Neural progenitor cell (in vitro differentiated cells): Measurements from ENCODE around the gene MRPL23. TPM values are rescaled to one million over a fixed set of nuclear protein-coding genes. Genes with fewer than 3 reads are reported as not detected.
"Not testable (repeated sequence)": the region's sequence is repeated elsewhere in the genome, so short reads cannot be mapped to it uniquely, and the experiment has no call there.

Source experiments
- DNase-seq: peaks from one replicate; pipeline ENCODE4 v3.0.0-alpha.2; 2016; ENCODE audit warnings: low spot score
- H2AFZ ChIP-seq: fragments of 200-600 bp; sonication (generic); replicated peaks from 2 replicates; pipeline ENCODE4 v1.6.1; 2016; ENCODE audit warnings: antibody characterized with exemption
- H3F3A ChIP-seq: fragments of 200-600 bp; sonication (generic); 2 replicates; pipeline ENCODE4 v1.6.1; 2016; ENCODE audit warnings: antibody characterized with exemption, low read depth
- H3K27ac ChIP-seq: fragments of 200-600 bp; sonication (generic); 2 replicates; pipeline ENCODE4 v1.5.1; 2016; ENCODE audit warnings: mild to moderate bottlenecking
- H3K27me3 ChIP-seq: fragments of 200-600 bp; sonication (generic); 2 replicates; pipeline ENCODE4 v1.6.1; 2016; ENCODE audit warnings: mild to moderate bottlenecking, moderate library complexity
- H3K36me3 ChIP-seq: fragments of 200-600 bp; sonication (generic); 2 replicates; pipeline ENCODE4 v1.5.1; 2016
- H3K4me1 ChIP-seq: fragments of 200-600 bp; sonication (generic); 2 replicates; pipeline ENCODE4 v1.6.1; 2016; ENCODE audit warnings: mixed run types
- H3K4me2 ChIP-seq: fragments of 200-600 bp; sonication (generic); 2 replicates; pipeline ENCODE4 v1.6.1; 2016
- H3K4me3 ChIP-seq: fragments of 200-600 bp; sonication (generic); 2 replicates; pipeline ENCODE4 v1.5.1; 2016
- H3K79me2 ChIP-seq: fragments of 200-600 bp; sonication (generic); 2 replicates; pipeline ENCODE4 v1.6.1; 2016; ENCODE audit warnings: low read depth
- H3K9ac ChIP-seq: fragments of 200-600 bp; sonication (generic); 2 replicates; pipeline ENCODE4 v1.6.1; 2016
- H3K9me3 ChIP-seq: fragments of 200-600 bp; sonication (generic); 2 replicates; pipeline ENCODE4 v1.5.1; 2016; ENCODE audit warnings: low read depth
- H4K20me1 ChIP-seq: fragments of 200-600 bp; sonication (generic); 2 replicates; pipeline ENCODE4 v1.6.1; 2016; ENCODE audit warnings: low read depth
- H3K27ac Mint-ChIP-seq: 3 replicates; pipeline ENCODE4 v1.8.0; 2021; ENCODE audit warnings: mixed read lengths
- H3K27me3 Mint-ChIP-seq: 2 replicates; pipeline ENCODE4 v1.8.0; 2022; ENCODE audit warnings: low read depth, mild to moderate bottlenecking, inconsistent platforms, moderate library complexity, mixed read lengths; ENCODE audit not compliant: insufficient read depth
- H3K36me3 Mint-ChIP-seq: 3 replicates; pipeline ENCODE4 v1.8.0; 2021; ENCODE audit warnings: mixed read lengths
- H3K4me1 Mint-ChIP-seq: 3 replicates; pipeline ENCODE4 v1.8.0; 2021; ENCODE audit warnings: mixed read lengths
- H3K4me3 Mint-ChIP-seq: 3 replicates; pipeline ENCODE4 v1.8.0; 2021; ENCODE audit warnings: mild to moderate bottlenecking, moderate library complexity, mixed read lengths
- H3K9me3 Mint-ChIP-seq: 3 replicates; pipeline ENCODE4 v1.8.0; 2020; ENCODE audit warnings: mixed read lengths
- CTCF ChIP-seq: fragments of 200-600 bp; sonication (generic); IDR thresholded peaks from 2 replicates; pipeline ENCODE4 v1.5.1; 2017; ENCODE audit warnings: antibody characterized with exemption, mild to moderate bottlenecking
- EZH2 ChIP-seq: fragments of 200-600 bp; sonication (generic); IDR thresholded peaks from 2 replicates; pipeline ENCODE4 v1.6.1; 2017; ENCODE audit warnings: antibody characterized with exemption, mild to moderate bottlenecking, moderate library complexity
- EZH2phosphoT487 ChIP-seq: fragments of 200-600 bp; sonication (generic); IDR thresholded peaks from 2 replicates; pipeline ENCODE4 v1.6.1; 2017; ENCODE audit warnings: antibody characterized with exemption
- total RNA-seq: library from RNA; depleted of rRNA; stranded (reverse); fragments of >200 nt; gene quantifications from 2 replicates; pipeline ENCODE4 v1.2.3, GENCODE V29; 2015; ENCODE audit warnings: low replicate concordance

Gene MRPL23
- total RNA-seq, 1 donor from 2014 or later, result 43.2 TPM

- no peak for DNase-seq
- Mint-ChIP-seq H3K4me1 (peaks cover 22% of the 10 kb centered on the region), H3K9me3 (no peaks in the 10 kb centered on the region), H3K4me3 (no peak overlapping the region), H3K27ac (no peak overlapping the region), H3K27me3 (peaks cover 15% of the 10 kb centered on the region), H3K36me3 (no peaks in the 10 kb centered on the region)
- H3F3A ChIP-seq, result peaks cover under 1% of the 10 kb centered on the region
- no peaks in the 10 kb centered on the region for H3K27me3 ChIP-seq
- H3K79me2 ChIP-seq, result no peaks in the 10 kb centered on the region
- no peak overlapping the region for H3K4me2 ChIP-seq
- H3K9ac ChIP-seq, result no peak overlapping the region
- H3K4me3 ChIP-seq, result no peak overlapping the region
- no peaks in the 10 kb centered on the region for H3K9me3 ChIP-seq
- H4K20me1 ChIP-seq, result no peaks in the 10 kb centered on the region
- H3K27ac ChIP-seq, result no peak overlapping the region
- no peak for TF ChIP-seq EZH2
- no peak for TF ChIP-seq EZH2phosphoT487
- no peak for TF ChIP-seq CTCF
- no peak overlapping the region for H2AFZ ChIP-seq
- no peaks in the 10 kb centered on the region for H3K36me3 ChIP-seq
- no peaks in the 10 kb centered on the region for H3K4me1 ChIP-seq
Observed at GRCh38 chr11:1938343-1939005, 8.7 kb upstream of the MRPL23 start.

GRCh38 chr11:1939006-1939625 lies 8.0 kb upstream of the MRPL23 start:
- Histone ChIP-seq H3K79me2 (no peaks in the 10 kb centered on the region), H3K9me3 (no peaks in the 10 kb centered on the region), H3K4me2 (no peak overlapping the region), H4K20me1 (no peaks in the 10 kb centered on the region), H3K27ac (no peak overlapping the region), H3K9ac (no peak overlapping the region), H2AFZ (no peak overlapping the region), H3K4me3 (no peak overlapping the region), H3K36me3 (no peaks in the 10 kb centered on the region), H3F3A (peaks cover 6% of the 10 kb centered on the region), H3K27me3 (no peaks in the 10 kb centered on the region), H3K4me1 (no peaks in the 10 kb centered on the region)
- peaks cover 22% of the 10 kb centered on the region for H3K4me1 Mint-ChIP-seq
- TF ChIP-seq EZH2, result no peak
- TF ChIP-seq EZH2phosphoT487, result no peak
- TF ChIP-seq CTCF, result no peak
- H3K4me3 Mint-ChIP-seq, result no peak overlapping the region
- peaks cover 14% of the 10 kb centered on the region for H3K27me3 Mint-ChIP-seq
- H3K36me3 Mint-ChIP-seq, result no peaks in the 10 kb centered on the region
- no peak for DNase-seq
- no peak overlapping the region for H3K27ac Mint-ChIP-seq
- no peaks in the 10 kb centered on the region for H3K9me3 Mint-ChIP-seq

- not testable (repeated sequence) for H4K20me1 ChIP-seq, H3K9me3 Mint-ChIP-seq, H3K4me3 ChIP-seq, H3K4me2 ChIP-seq, H3K9me3 ChIP-seq, H3K27me3 ChIP-seq, DNase-seq, H3K36me3 ChIP-seq, H3K79me2 ChIP-seq, H3K36me3 Mint-ChIP-seq, H3K9ac ChIP-seq, H2AFZ ChIP-seq, H3F3A ChIP-seq, H3K4me1 ChIP-seq, H3K27ac ChIP-seq
- H3K27ac Mint-ChIP-seq, result peak overlapping the region; percentile 92
- peaks cover 22% of the 10 kb centered on the region for H3K4me1 Mint-ChIP-seq
- H3K27me3 Mint-ChIP-seq, result peaks cover 14% of the 10 kb centered on the region
- H3K4me3 Mint-ChIP-seq, result peak overlapping the region; percentile 52
Observed at GRCh38 chr11:1939788-1940187, 7.3 kb upstream of the MRPL23 start.
